ENCODE results near the gene BOK. TPM values are rescaled to one million over a fixed set of nuclear protein-coding genes. Genes with fewer than 3 reads are reported as not detected.

The BOK gene
- total and polyA plus RNA-seq, 7 experiments from 2014 or later: 0.11 to 1.3 TPM; not detected in 5

GRCh38 chr2:241618296-241618805, 59.8 kb downstream of the BOK start:
- Histone ChIP-seq H3K9me3 (ENCODE audit: control insufficient read depth in 2 of 3, low read length in 3 of 3) (no peaks in the 10 kb centered on the region), H3K36me3 (ENCODE audit: control insufficient read depth in 2 of 3, insufficient read depth in 3 of 3, low read length in 3 of 3) (no peaks in the 10 kb centered on the region), H3K27me3 (ENCODE audit: control insufficient read depth in 2 of 2, insufficient read depth in 2 of 2, low read length in 2 of 2) (no peaks in the 10 kb centered on the region), H3K4me3 (ENCODE audit: low read length) (peak overlapping the region; percentile 68), H3K4me1 (ENCODE audit: control insufficient read depth in 2 of 2, insufficient read depth in 2 of 2, low read length in 2 of 2) (peaks cover 13 to 18% of the 10 kb centered on the region in 2 donors), H3K27ac (ENCODE audit: low read depth, low read length) (peak overlapping the region; percentile 75)
- H3K4me1 Mint-ChIP-seq: peaks cover 23 to 49% (median 43%) of the 10 kb centered on the region in 7 donors
- POLR2A ChIA-PET: interaction anchor here (1.5 to 1.6 kb wide), 3 partner anchors 19 to 83 kb away, joined by 6 to 13 read pairs (median 8); partner anchors contain the start of genes ATG4B, DTYMK, ING5 and THAP4
- CTCF ChIA-PET: interaction anchor here (0.8 to 0.9 kb wide), 2 partner anchors 40 to 303 kb away, joined by 3 to 4 read pairs; partner anchors contain the start of gene HDLBP
- peak overlapping the region in 9 of 10 donors; percentile 32 to 96 (median 89) for H3K4me3 Mint-ChIP-seq
- H3K9me3 Mint-ChIP-seq: peaks cover 0 to 1% (median 0%) of the 10 kb centered on the region in 11 donors
- no peak for DNase-seq
- H3K36me3 Mint-ChIP-seq: peaks cover 0 to 25% (median 6%) of the 10 kb centered on the region in 5 donors
- intact Hi-C loops (cut with micrococcal nuclease): loop anchor here (5.0 to 10.0 kb wide), 3 partner anchors 264 to 1054 kb away; partner anchors contain the start of genes DUSP28 (in 2 of the 2) and RNPEPL1 (in 2 of the 2)
- peak overlapping the region; percentile 85 to 98 (median 94) for H3K27ac Mint-ChIP-seq
- H3K27me3 Mint-ChIP-seq: no peaks in the 10 kb centered on the region
- no peak for ATAC-seq

GRCh38 chr2:241618829-241619228, 60.3 kb downstream of the BOK start:
- ChIA-PET POLR2A (no interaction called here), CTCF (interaction anchor here (0.5 kb wide), 1 partner anchor 27 kb away, joined by 3 read pairs; no protein-coding TSS in a partner anchor)
- peak overlapping the region in 3 of 10 donors; percentile 6 to 91 (median 32) for H3K4me3 Mint-ChIP-seq
- peaks cover 0 to 25% (median 6%) of the 10 kb centered on the region in 5 donors for H3K36me3 Mint-ChIP-seq
- Histone ChIP-seq H3K27me3 (ENCODE audit: control insufficient read depth in 2 of 2, insufficient read depth in 2 of 2, low read length in 2 of 2) (no peaks in the 10 kb centered on the region), H3K36me3 (ENCODE audit: control insufficient read depth in 2 of 3, insufficient read depth in 3 of 3, low read length in 3 of 3) (no peaks in the 10 kb centered on the region), H3K4me3 (ENCODE audit: low read length) (no peak overlapping the region), H3K27ac (ENCODE audit: low read depth, low read length) (no peak overlapping the region), H3K4me1 (ENCODE audit: control insufficient read depth in 2 of 2, insufficient read depth in 2 of 2, low read length in 2 of 2) (peaks cover 13 to 18% of the 10 kb centered on the region in 2 donors), H3K9me3 (ENCODE audit: control insufficient read depth in 2 of 3, low read length in 3 of 3) (no peaks in the 10 kb centered on the region)
- DNase-seq: no peak
- intact Hi-C loops (cut with micrococcal nuclease): loop anchor here (5.0 to 10.0 kb wide), 3 partner anchors 263 to 1054 kb away; partner anchors contain the start of genes DUSP28 (in 2 of the 2) and RNPEPL1 (in 2 of the 2)
- H3K4me1 Mint-ChIP-seq: peaks cover 23 to 49% (median 43%) of the 10 kb centered on the region in 7 donors
- ATAC-seq: no peak
- H3K9me3 Mint-ChIP-seq: peaks cover 0 to 1% (median 0%) of the 10 kb centered on the region in 11 donors
- H3K27ac Mint-ChIP-seq: peak overlapping the region in 7 of 9 donors; percentile 30 to 98 (median 86)
- no peaks in the 10 kb centered on the region for H3K27me3 Mint-ChIP-seq

- H3K36me3 Mint-ChIP-seq: peaks cover 0 to 23% (median 6%) of the 10 kb centered on the region in 5 donors
- H3K4me3 Mint-ChIP-seq: no peak overlapping the region
- Histone ChIP-seq H3K27ac (ENCODE audit: low read depth, low read length) (no peak overlapping the region), H3K4me1 (ENCODE audit: control insufficient read depth in 2 of 2, insufficient read depth in 2 of 2, low read length in 2 of 2) (peaks cover 13 to 18% of the 10 kb centered on the region in 2 donors), H3K4me3 (ENCODE audit: low read length) (no peak overlapping the region), H3K36me3 (ENCODE audit: control insufficient read depth in 2 of 3, insufficient read depth in 3 of 3, low read length in 3 of 3) (no peaks in the 10 kb centered on the region), H3K9me3 (ENCODE audit: control insufficient read depth in 2 of 3, low read length in 3 of 3) (no peaks in the 10 kb centered on the region), H3K27me3 (ENCODE audit: control insufficient read depth in 2 of 2, insufficient read depth in 2 of 2, low read length in 2 of 2) (no peaks in the 10 kb centered on the region)
- H3K9me3 Mint-ChIP-seq: peaks cover 0 to 1% (median 0%) of the 10 kb centered on the region in 11 donors
- CTCF ChIA-PET: no interaction called here
- ATAC-seq (peak; percentile 19), DNase-seq (no peak)
- POLR2A ChIA-PET: no interaction called here
- intact Hi-C loops (cut with micrococcal nuclease): loop anchor here (5.0 to 10.0 kb wide), 3 partner anchors 262 to 1055 kb away; partner anchors contain the start of genes DUSP28 (in 2 of the 2) and RNPEPL1 (in 2 of the 2)
- peaks cover 23 to 47% (median 40%) of the 10 kb centered on the region in 7 donors for H3K4me1 Mint-ChIP-seq
- H3K27me3 Mint-ChIP-seq: no peaks in the 10 kb centered on the region
- H3K27ac Mint-ChIP-seq: peak overlapping the region in 3 of 9 donors; percentile 41 to 62 (median 60)
Observed at GRCh38 chr2:241619597-241620418, 61.3 kb downstream of the BOK start.

GRCh38 chr2:241620419-241620769, 61.8 kb downstream of the BOK start:
- H3K36me3 ChIP-seq (ENCODE audit: control insufficient read depth in 2 of 3, insufficient read depth in 3 of 3, low read length in 3 of 3): no peaks in the 10 kb centered on the region
- no peaks in the 10 kb centered on the region for H3K27me3 ChIP-seq (ENCODE audit: control insufficient read depth in 2 of 2, insufficient read depth in 2 of 2, low read length in 2 of 2)
- intact Hi-C loops (cut with micrococcal nuclease): no loop called here
- peak in 1 of 9 donors; percentile 55 for DNase-seq
- Mint-ChIP-seq H3K4me3 (no peak overlapping the region), H3K4me1 (peaks cover 23 to 41% (median 37%) of the 10 kb centered on the region in 7 donors), H3K36me3 (peaks cover 0 to 23% (median 6%) of the 10 kb centered on the region in 5 donors), H3K27ac (peak overlapping the region in 3 of 9 donors; percentile 39 to 62 (median 59)), H3K9me3 (peaks cover 0 to 1% (median 0%) of the 10 kb centered on the region in 11 donors), H3K27me3 (no peaks in the 10 kb centered on the region)
- no peak overlapping the region for H3K27ac ChIP-seq (ENCODE audit: low read depth, low read length)
- ChIA-PET POLR2A (no interaction called here), CTCF (no interaction called here)
- H3K4me1 ChIP-seq (ENCODE audit: control insufficient read depth in 2 of 2, insufficient read depth in 2 of 2, low read length in 2 of 2): peaks cover 13 to 18% of the 10 kb centered on the region in 2 donors
- H3K4me3 ChIP-seq (ENCODE audit: low read length): no peak overlapping the region
- H3K9me3 ChIP-seq (ENCODE audit: control insufficient read depth in 2 of 3, low read length in 3 of 3): no peaks in the 10 kb centered on the region
- peak; percentile 50 for ATAC-seq

Other genes starting within 250 kb of the BOK start
- gene HDLBP, start 243.1 kb upstream of the BOK start, total RNA-seq: 100 to 1,000 TPM; 127 to 231 (median 169) TPM
- 10 to 100 TPM; 42.8 to 71.8 TPM for gene HDLBP, start 243.1 kb upstream of the BOK start, polyA plus RNA-seq
- 100 to 1,000 TPM; 189 to 340 (median 209) TPM for gene SEPTIN2, start 242.8 kb upstream of the BOK start, total RNA-seq
- 100 to 1,000 TPM; 129 to 134 TPM for gene SEPTIN2, start 242.8 kb upstream of the BOK start, polyA plus RNA-seq
- gene FARP2, start 202.5 kb upstream of the BOK start, total RNA-seq: 10 to 100 TPM; 12.4 to 31.0 (median 22.1) TPM
- gene FARP2, start 202.5 kb upstream of the BOK start, polyA plus RNA-seq: 1 to 10 TPM; 6.2 to 7.2 TPM
- gene STK25, start 50.2 kb upstream of the BOK start, total RNA-seq: 100 to 1,000 TPM in 4 of 5 experiments, 10 to 100 TPM in 1; 90.8 to 170 (median 115) TPM
- 10 to 100 TPM; 74.0 to 81.5 TPM for gene STK25, start 50.2 kb upstream of the BOK start, polyA plus RNA-seq
- 10 to 100 TPM; 26.4 to 34.8 (median 28.1) TPM for gene THAP4, start 78.4 kb downstream of the BOK start, total RNA-seq
- gene THAP4, start 78.4 kb downstream of the BOK start, polyA plus RNA-seq: 10 to 100 TPM; 30.8 to 56.2 TPM
- 100 to 1,000 TPM in 2 of 5 experiments, 10 to 100 TPM in 3; 87.2 to 131 (median 95.0) TPM for gene ATG4B, start 78.9 kb downstream of the BOK start, total RNA-seq
- gene ATG4B, start 78.9 kb downstream of the BOK start, polyA plus RNA-seq: 10 to 100 TPM; 49.7 to 59.2 TPM
- 10 to 100 TPM; 12.0 to 65.7 (median 17.0) TPM for gene DTYMK, start 128.1 kb downstream of the BOK start, total RNA-seq
- 10 to 100 TPM; 34.9 to 45.7 TPM for gene DTYMK, start 128.1 kb downstream of the BOK start, polyA plus RNA-seq
- gene ING5, start 143.3 kb downstream of the BOK start, total RNA-seq: 100 to 1,000 TPM in 1 of 5 experiments, 10 to 100 TPM in 4; 37.5 to 102 (median 65.4) TPM
- gene ING5, start 143.3 kb downstream of the BOK start, polyA plus RNA-seq: 10 to 100 TPM; 22.3 to 38.7 TPM
- gene D2HGDH, start 175.9 kb downstream of the BOK start, total RNA-seq: 10 to 100 TPM; 32.5 to 49.8 (median 41.1) TPM
- gene D2HGDH, start 175.9 kb downstream of the BOK start, polyA plus RNA-seq: 1 to 10 TPM; 3.5 to 5.3 TPM
- gene GAL3ST2, start 218.1 kb downstream of the BOK start, total RNA-seq: under 1 TPM in 3 of 5 experiments, not detected in 2; 0.17 to 0.93 (median 0.37) TPM
- gene GAL3ST2, start 218.1 kb downstream of the BOK start, polyA plus RNA-seq: not detected

Data from naive thymus-derived CD4-positive, alpha-beta T cell (primary cell).